MCF 10A (cell line): ENCODE data around the gene C20orf204. TPM values are rescaled to one million over a fixed set of nuclear protein-coding genes. Genes with fewer than 3 reads are reported as not detected.

Experiments
- BruUV-seq: library from RNA; stranded (reverse); fragments of 400-500 nt; replicated peaks from 2 replicates; lab custom pipeline; 2021; lab: Mats Ljungman, UMichigan
- CTCF ChIA-PET: fragments of 300-600 bp; sonication (Branson Sonifier 250); formaldehyde crosslinking; extraction: SDS; loops from one replicate; lab custom pipeline; 2021; ENCODE audit warnings: antibody characterized with exemption, inconsistent platforms; lab: Yijun Ruan, JAX
- POLR2A ChIA-PET: fragments of 300-600, 350-650 bp; sonication (Branson Sonifier 250); formaldehyde crosslinking; extraction: SDS; loops from one replicate; lab custom pipeline; 2020; ENCODE audit warnings: antibody characterized with exemption, inconsistent platforms; lab: Yijun Ruan, JAX
- DNase-seq: peaks from one replicate; pipeline ENCODE4 v3.0.0-alpha.2; 2018; ENCODE audit not compliant: unreplicated experiment
- H3K27ac Mint-ChIP-seq: one replicate; pipeline ENCODE4 v1.8.0; 2022; ENCODE audit warnings: mild to moderate bottlenecking, low read depth, mixed read lengths; ENCODE audit not compliant: unreplicated experiment
- H3K27me3 Mint-ChIP-seq: one replicate; pipeline ENCODE4 v1.8.0; 2022; ENCODE audit warnings: mixed read lengths; ENCODE audit not compliant: insufficient read depth, unreplicated experiment
- H3K36me3 Mint-ChIP-seq: one replicate; pipeline ENCODE4 v1.8.0; 2022; ENCODE audit warnings: mild to moderate bottlenecking, moderate library complexity, mixed read lengths; ENCODE audit not compliant: insufficient read depth, unreplicated experiment
- H3K4me1 Mint-ChIP-seq: one replicate; pipeline ENCODE4 v1.8.0; 2022; ENCODE audit warnings: mixed read lengths; ENCODE audit not compliant: insufficient read depth, unreplicated experiment
- H3K4me3 Mint-ChIP-seq: one replicate; pipeline ENCODE4 v1.8.0; 2022; ENCODE audit warnings: mild to moderate bottlenecking, moderate library complexity, mixed read lengths; ENCODE audit not compliant: unreplicated experiment
- H3K9me3 Mint-ChIP-seq: one replicate; pipeline ENCODE4 v1.8.0; 2022; ENCODE audit warnings: mixed read lengths; ENCODE audit not compliant: unreplicated experiment
- CTCF ChIP-seq: fragments of 200-600 bp; IDR thresholded peaks from one replicate; pipeline ENCODE4 v1.8.0; 2022; ENCODE audit warnings: antibody characterized with exemption, mild to moderate bottlenecking; ENCODE audit not compliant: unreplicated experiment
- intact Hi-C: fragments of 100-400 bp; cut with micrococcal nuclease; formaldehyde crosslinking; loops from 2 replicates; pipeline ENCODE4 v1.14.1; 2022
- total RNA-seq: library from RNA; stranded (reverse); gene quantifications from 2 replicates; pipeline ENCODE4 v1.2.3, GENCODE V29; 2022

The C20orf204 gene
- total RNA-seq, 1 experiment from 2014 or later: 1.1 TPM

DNA sequence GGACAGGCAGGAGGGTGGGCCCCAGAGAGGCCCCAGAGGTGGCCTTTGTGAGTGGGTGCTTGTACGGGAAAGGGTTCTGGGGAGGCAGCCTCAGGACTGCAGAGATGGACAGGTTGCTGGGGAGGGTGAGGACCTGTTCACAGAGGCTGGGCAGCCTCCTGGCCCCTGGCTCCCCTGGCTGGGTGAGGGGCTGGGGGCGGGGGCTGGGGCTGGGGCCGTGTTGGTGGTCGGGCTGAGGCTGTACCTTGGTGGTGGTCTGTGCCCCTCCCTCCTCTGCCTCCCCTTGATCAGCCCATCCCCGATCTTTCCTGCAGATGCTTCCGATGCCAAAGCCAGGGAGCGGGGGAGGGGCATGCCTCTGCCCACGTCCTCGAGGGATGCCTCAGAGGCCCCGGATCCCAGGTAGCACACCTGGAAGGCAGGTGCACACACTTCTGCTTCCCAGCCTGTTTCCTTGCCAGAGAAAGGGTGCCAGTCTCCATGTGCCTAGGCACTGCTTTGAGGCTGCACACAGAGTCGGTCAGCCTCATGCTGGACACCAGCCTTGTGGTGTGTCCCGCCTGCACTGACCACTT is 31.8 kb downstream of the C20orf204 start:
- CTCF ChIA-PET: interaction anchor here (0.6 to 5.2 kb wide), 4 partner anchors 12 to 53 kb away, joined by 3 to 37 read pairs (median 15); partner anchors contain the start of genes LKAAEAR1, OPRL1 and RGS19
- no peaks in the 10 kb centered on the region for H3K36me3 Mint-ChIP-seq
- H3K4me3 Mint-ChIP-seq: no peak overlapping the region
- H3K4me1 Mint-ChIP-seq: peaks cover 36% of the 10 kb centered on the region
- intact Hi-C loops: no loop called here
- POLR2A ChIA-PET: no interaction called here
- H3K27ac Mint-ChIP-seq: no peak overlapping the region
- no peaks in the 10 kb centered on the region for H3K9me3 Mint-ChIP-seq
- no peak for DNase-seq
- TF ChIP-seq CTCF: no peak
- H3K27me3 Mint-ChIP-seq: no peaks in the 10 kb centered on the region
- BruUV-seq: no TSS peak

GRCh38 chr20:64068386-64069208 is 32.6 kb downstream of the C20orf204 start:
- Mint-ChIP-seq H3K4me1 (peaks cover 34% of the 10 kb centered on the region), H3K4me3 (no peak overlapping the region), H3K27me3 (no peaks in the 10 kb centered on the region), H3K27ac (no peak overlapping the region), H3K9me3 (no peaks in the 10 kb centered on the region), H3K36me3 (no peaks in the 10 kb centered on the region)
- TF ChIP-seq CTCF: no peak
- POLR2A ChIA-PET: interaction anchor here (0.6 kb wide), 1 partner anchor 1699 kb away, joined by 4 read pairs; no protein-coding TSS in a partner anchor
- intact Hi-C loops: no loop called here
- CTCF ChIA-PET: interaction anchor here (0.6 to 5.2 kb wide), 9 partner anchors 11 to 600 kb away, joined by 3 to 37 read pairs (median 5); partner anchors contain the start of genes LKAAEAR1, OPRL1 and RGS19
- DNase-seq: no peak
- no TSS peak for BruUV-seq

GRCh38 chr20:64069209-64069613 is 33.2 kb downstream of the C20orf204 start:
- no peak for TF ChIP-seq CTCF
- H3K4me3 Mint-ChIP-seq: no peak overlapping the region
- ChIA-PET CTCF (interaction anchor here (0.6 to 5.2 kb wide), 13 partner anchors 7 to 800 kb away, joined by 3 to 37 read pairs (median 5); partner anchors contain the start of genes LKAAEAR1, OPRL1 and RGS19), POLR2A (interaction anchor here (0.9 to 1.1 kb wide), 3 partner anchors 14 to 175 kb away, joined by 3 read pairs; no protein-coding TSS in a partner anchor)
- intact Hi-C loops: no loop called here
- no TSS peak for BruUV-seq
- no peak overlapping the region for H3K27ac Mint-ChIP-seq
- peaks cover 28% of the 10 kb centered on the region for H3K4me1 Mint-ChIP-seq
- H3K36me3 Mint-ChIP-seq: no peaks in the 10 kb centered on the region
- no peaks in the 10 kb centered on the region for H3K9me3 Mint-ChIP-seq
- DNase-seq: no peak
- no peaks in the 10 kb centered on the region for H3K27me3 Mint-ChIP-seq
